WERI-Rb-1 (cell line): ENCODE measurements around the gene HES4.

ENCODE experiments used
- DNase-seq: peaks from one replicate; pipeline ENCODE4 v3.0.0-alpha.2; 2020
- H3K27ac ChIP-seq: fragments of 250-450 bp; sonication (Bioruptor Pico); 2 replicates; pipeline ENCODE4 v1.5.1; 2020; ENCODE audit warnings: mild to moderate bottlenecking, moderate library complexity
- H3K27me3 ChIP-seq: fragments of 250-450 bp; sonication (Bioruptor Pico); 2 replicates; pipeline ENCODE4 v1.5.1; 2021; ENCODE audit warnings: mild to moderate bottlenecking, low read depth, moderate library complexity; ENCODE audit not compliant: insufficient read depth, severe bottlenecking
- H3K36me3 ChIP-seq: fragments of 250-450 bp; sonication (Bioruptor Pico); 2 replicates; pipeline ENCODE4 v1.5.1; 2020; ENCODE audit warnings: mild to moderate bottlenecking, moderate library complexity
- H3K4me3 ChIP-seq: 2 replicates; pipeline ENCODE4 v1.5.1; 2011; ENCODE audit warnings: low read depth, mild to moderate bottlenecking, control low read depth, low read length
- H3K9me3 ChIP-seq: fragments of 250-450 bp; sonication (Bioruptor Pico); 2 replicates; pipeline ENCODE4 v1.5.1; 2021; ENCODE audit warnings: mild to moderate bottlenecking, moderate library complexity; ENCODE audit not compliant: severe bottlenecking
- CTCF ChIP-seq: IDR thresholded peaks from 2 replicates; pipeline ENCODE4 v1.5.1; 2011; ENCODE audit warnings: low read depth, mild to moderate bottlenecking, control low read depth, inconsistent platforms, low read length

HES4 gene

GRCh38 chr1:956636-957035, 43.3 kb downstream of the HES4 start:
- TF ChIP-seq CTCF, result no peak
- Histone ChIP-seq H3K4me3 (no peak overlapping the region), H3K27ac (no peak overlapping the region), H3K27me3 (no peaks in the 10 kb centered on the region), H3K9me3 (no peaks in the 10 kb centered on the region), H3K36me3 (peaks cover 50% of the 10 kb centered on the region)
- no peak for DNase-seq

- peaks cover 61% of the 10 kb centered on the region for H3K36me3 ChIP-seq
- H3K4me3 ChIP-seq, result no peak overlapping the region
- TF ChIP-seq CTCF, result no peak
- H3K27me3 ChIP-seq, result no peaks in the 10 kb centered on the region
- no peak overlapping the region for H3K27ac ChIP-seq
- DNase-seq, result no peak
- no peaks in the 10 kb centered on the region for H3K9me3 ChIP-seq
These were observed 44.4 kb downstream of the HES4 start for GRCh38 chr1:955474-955873.

GRCh38 chr1:954927-955326, 45.0 kb downstream of the HES4 start:
- Histone ChIP-seq H3K36me3 (peaks cover 67% of the 10 kb centered on the region), H3K27me3 (no peaks in the 10 kb centered on the region), H3K9me3 (no peaks in the 10 kb centered on the region), H3K4me3 (no peak overlapping the region), H3K27ac (no peak overlapping the region)
- TF ChIP-seq CTCF, result no peak
- DNase-seq, result no peak

- Histone ChIP-seq H3K9me3 (no peaks in the 10 kb centered on the region), H3K27me3 (no peaks in the 10 kb centered on the region), H3K36me3 (peaks cover 79% of the 10 kb centered on the region), H3K27ac (no peak overlapping the region), H3K4me3 (no peak overlapping the region)
- no peak for DNase-seq
- no peak for TF ChIP-seq CTCF
These were observed 46.2 kb downstream of the HES4 start for GRCh38 chr1:953524-954320.

GRCh38 chr1:952603-953002, 47.3 kb downstream of the HES4 start:
- no peaks in the 10 kb centered on the region for H3K9me3 ChIP-seq
- H3K36me3 ChIP-seq, result peaks cover 87% of the 10 kb centered on the region
- no peak for TF ChIP-seq CTCF
- no peak overlapping the region for H3K4me3 ChIP-seq
- DNase-seq, result no peak
- no peaks in the 10 kb centered on the region for H3K27me3 ChIP-seq
- H3K27ac ChIP-seq, result no peak overlapping the region

GRCh38 chr1:952201-952600, 47.7 kb downstream of the HES4 start:
- H3K4me3 ChIP-seq, result no peak overlapping the region
- DNase-seq, result no peak
- H3K9me3 ChIP-seq, result no peaks in the 10 kb centered on the region
- no peak overlapping the region for H3K27ac ChIP-seq
- H3K27me3 ChIP-seq, result no peaks in the 10 kb centered on the region
- H3K36me3 ChIP-seq, result peaks cover 91% of the 10 kb centered on the region
- TF ChIP-seq CTCF, result no peak
